GM12892 (cell line): ENCODE results near the gene LASP1.

Experiments used
- POLR2A ChIP-seq: IDR thresholded peaks from 2 replicates; pipeline ENCODE4 v1.6.1; 2011; ENCODE audit warnings: low read depth, low read length, control low read depth
- POLR2AphosphoS5 ChIP-seq: IDR thresholded peaks from 2 replicates; pipeline ENCODE4 v1.6.1; 2011; ENCODE audit warnings: low read depth, low read length, control low read depth
- TAF1 ChIP-seq: IDR thresholded peaks from 2 replicates; pipeline ENCODE4 v1.6.1; 2011; ENCODE audit warnings: low read depth, mild to moderate bottlenecking, control low read depth, low read length, borderline replicate concordance

GRCh38 chr17:38871247-38872015 lies 1.6 kb downstream of the LASP1 start:
- TF ChIP-seq TAF1 (no peak), POLR2A (0 out of 2 replicates have a peak, but pooled peaks have one; percentile 22), POLR2AphosphoS5 (no peak)
